HG03175 (cell line): Measurements from ENCODE around the gene MUC12.
"Not testable (repeated sequence)": the region's sequence is repeated elsewhere in the genome, so short reads cannot be mapped to it uniquely, and the experiment has no call there.

Experiments used
- ATAC-seq: cut with Tn5 transposase; IDR thresholded peaks from one replicate; pipeline ENCODE4 v1.9.1; 2021; ENCODE audit warnings: mild to moderate bottlenecking, moderate library complexity; ENCODE audit not compliant: unreplicated experiment

The MUC12 gene

GRCh38 chr7:100969066-100969615, at the start of gene MUC12:
Gene MUC12 (plus strand): TSS chr7:100969565. CDS start chr7:100969623, 58 bp downstream.
- no peak for ATAC-seq

GRCh38 chr7:100919779-100920437, 49.5 kb upstream of the MUC12 start:
- ATAC-seq: not testable (repeated sequence)

- ATAC-seq: no peak
Observed at GRCh38 chr7:100921039-100921438, 48.3 kb upstream of the MUC12 start.

GRCh38 chr7:100923616-100924015, 45.7 kb upstream of the MUC12 start:
- ATAC-seq: not testable (repeated sequence)

GRCh38 chr7:100929808-100930174, 39.6 kb upstream of the MUC12 start:
- no peak for ATAC-seq

- no peak for ATAC-seq
Observed at GRCh38 chr7:100933734-100934133, 35.6 kb upstream of the MUC12 start.

GRCh38 chr7:100935381-100935780, 34.0 kb upstream of the MUC12 start:
- not testable (repeated sequence) for ATAC-seq

- not testable (repeated sequence) for ATAC-seq
Observed at GRCh38 chr7:100936167-100936566, 33.2 kb upstream of the MUC12 start.

GRCh38 chr7:100942045-100942774, 27.2 kb upstream of the MUC12 start:
- no peak for ATAC-seq

GRCh38 chr7:100943693-100944092, 25.7 kb upstream of the MUC12 start:
- ATAC-seq: no peak

- no peak for ATAC-seq
Observed at GRCh38 chr7:100944138-100944537, 25.2 kb upstream of the MUC12 start.

GRCh38 chr7:100946111-100946510, 23.3 kb upstream of the MUC12 start:
- no peak for ATAC-seq

- no peak for ATAC-seq
Observed at GRCh38 chr7:100946766-100947365, 22.5 kb upstream of the MUC12 start.

- no peak for ATAC-seq
Observed at GRCh38 chr7:100947792-100948191, 21.6 kb upstream of the MUC12 start.

- ATAC-seq: no peak
Observed at GRCh38 chr7:100949227-100949932, 20.0 kb upstream of the MUC12 start, which contains the start of gene MUC3A. Gene MUC3A (plus strand): TSS chr7:100949534. CDS start chr7:100949625, 91 bp downstream.

- no peak for ATAC-seq
Observed at GRCh38 chr7:100949933-100950443, 19.4 kb upstream of the MUC12 start.

- ATAC-seq: no peak
Observed at GRCh38 chr7:100951172-100951571, 18.2 kb upstream of the MUC12 start.

- ATAC-seq: no peak
Observed at GRCh38 chr7:100951888-100952560, 17.3 kb upstream of the MUC12 start.

GRCh38 chr7:100952641-100953040, 16.7 kb upstream of the MUC12 start:
- ATAC-seq: no peak

- ATAC-seq: no peak
Observed at GRCh38 chr7:100957832-100958421, 11.4 kb upstream of the MUC12 start.
